ENCODE measurements around the gene MICB. TPM values are rescaled to one million over a fixed set of nuclear protein-coding genes. Genes with fewer than 3 reads are reported as not detected.

Gene MICB
- total RNA-seq = 22.5 and 33.1 TPM in 2 replicates

DNA sequence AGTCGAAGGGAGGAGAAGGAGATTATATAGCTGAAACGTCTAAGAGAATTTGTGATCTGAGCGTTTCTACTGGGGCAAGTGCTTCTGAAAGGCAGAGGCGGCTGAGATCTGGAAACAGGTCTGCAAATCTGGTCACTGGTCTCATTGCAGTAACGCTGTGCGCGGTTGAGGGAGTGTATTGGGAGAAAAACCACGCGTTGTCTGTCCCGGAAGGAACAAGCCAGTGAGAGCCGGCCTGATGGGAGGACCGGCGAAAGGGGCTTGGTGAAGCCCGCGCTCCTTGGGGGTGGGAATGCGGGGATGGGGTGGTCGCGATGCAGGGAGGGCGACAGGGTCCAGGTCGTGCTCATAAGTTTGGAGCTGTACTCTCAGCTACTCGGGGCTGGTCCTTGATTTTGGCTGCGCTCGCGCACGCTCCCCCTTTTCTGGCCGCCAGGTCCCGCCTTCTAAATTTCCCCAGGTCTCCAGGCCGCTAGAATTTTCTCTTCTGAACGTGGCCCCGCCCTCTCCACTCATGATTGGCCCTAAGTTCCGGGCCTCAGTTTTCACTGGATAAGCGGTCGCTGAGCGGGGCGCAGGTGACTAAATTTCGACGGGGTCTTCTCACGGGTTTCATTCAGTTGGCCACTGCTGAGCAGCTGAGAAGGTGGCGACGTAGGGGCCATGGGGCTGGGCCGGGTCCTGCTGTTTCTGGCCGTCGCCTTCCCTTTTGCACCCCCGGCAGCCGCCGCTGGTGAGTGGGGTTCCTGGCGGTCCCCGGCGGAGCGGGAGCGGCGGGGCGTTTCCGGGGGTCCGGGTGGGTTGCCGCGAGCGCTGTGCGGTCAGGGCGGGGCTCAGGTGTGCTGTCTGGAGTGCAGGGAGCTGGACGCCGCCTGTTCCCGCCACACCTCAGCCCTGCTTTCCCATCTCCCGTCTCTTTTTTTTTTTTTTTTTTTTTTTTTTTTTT lies at the start of gene MICB:
Gene MICB, plus strand, starts transcription at position 615 of the 946 bp plus-strand sequence. Its CDS starts 49 bp downstream, at position 664.

DNA sequence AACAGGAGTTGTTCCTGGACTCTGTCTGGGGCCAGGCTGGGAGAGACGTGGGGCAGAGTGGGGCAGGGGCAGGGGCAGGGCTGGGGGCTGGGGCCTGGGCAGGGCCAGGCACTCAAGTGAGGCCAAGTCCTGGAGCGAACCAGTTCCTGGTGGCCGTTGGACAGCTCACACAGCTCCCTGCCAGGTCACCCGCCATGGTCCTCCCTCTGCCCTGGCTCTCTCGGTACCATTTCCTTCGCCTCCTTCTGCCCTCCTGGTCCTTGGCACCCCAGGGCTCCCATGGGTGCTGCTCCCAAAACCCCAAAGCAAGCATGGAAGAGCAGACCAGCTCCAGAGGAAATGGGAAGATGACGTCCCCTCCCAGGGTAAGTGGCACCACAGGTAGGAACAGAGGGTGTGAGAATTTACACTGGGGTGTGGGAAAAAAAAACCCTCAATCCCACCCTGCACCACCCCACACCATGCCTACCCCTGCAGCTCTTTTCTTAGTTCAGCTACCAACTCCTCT lies 30.9 kb downstream of the MICB start, which contains the start of gene MCCD1:
Gene MCCD1, plus strand, starts transcription at position 142 of the 508 bp plus-strand sequence. Its CDS starts 53 bp downstream, at position 195.

DNA sequence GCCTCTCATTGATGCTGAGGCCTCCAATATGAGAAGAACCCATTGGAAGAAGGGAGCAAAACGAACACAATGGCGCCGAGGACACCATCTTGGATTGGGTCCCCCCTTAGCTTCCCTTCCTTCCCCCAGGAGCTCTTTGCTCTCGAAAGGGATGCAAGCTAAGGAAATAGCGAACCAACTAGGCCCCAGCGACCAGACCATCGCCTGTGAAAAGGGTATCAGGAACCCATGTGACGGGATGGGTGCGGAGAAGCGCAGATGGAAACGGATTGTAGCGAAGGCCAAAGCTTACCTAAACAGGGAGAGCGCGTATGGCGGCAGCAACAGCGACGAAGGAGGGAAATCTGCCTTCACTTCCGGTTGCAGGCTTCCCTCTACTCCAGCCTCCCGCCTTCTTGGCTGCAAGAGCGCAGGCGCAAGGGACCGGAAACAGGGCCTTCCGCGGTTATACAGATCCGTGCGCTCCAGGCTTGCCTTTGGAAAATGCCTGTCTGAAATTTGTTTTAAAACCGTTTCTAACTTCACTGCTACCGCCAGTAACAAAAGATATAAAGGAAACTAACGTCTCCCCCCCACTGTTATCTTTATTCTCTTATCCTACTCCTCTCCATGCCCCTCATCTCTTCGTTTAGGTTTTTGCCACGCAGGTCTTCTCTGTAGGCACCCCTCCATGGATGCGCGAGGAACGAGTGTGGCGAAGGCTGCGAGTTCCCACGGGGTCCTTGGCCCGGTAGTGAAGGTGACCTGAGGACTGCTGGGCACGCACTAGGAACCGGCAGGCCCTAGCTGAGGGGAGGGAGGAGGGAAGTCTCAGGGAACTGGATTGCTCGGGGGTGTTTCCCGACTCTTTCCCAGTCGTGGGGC lies 43.9 kb downstream of the MICB start, which contains the start of gene DDX39B:
Gene DDX39B, minus strand, starts transcription at position 346 of the 864 bp plus-strand sequence. CDS start 1,471 bp downstream, outside the sequence.

DNA sequence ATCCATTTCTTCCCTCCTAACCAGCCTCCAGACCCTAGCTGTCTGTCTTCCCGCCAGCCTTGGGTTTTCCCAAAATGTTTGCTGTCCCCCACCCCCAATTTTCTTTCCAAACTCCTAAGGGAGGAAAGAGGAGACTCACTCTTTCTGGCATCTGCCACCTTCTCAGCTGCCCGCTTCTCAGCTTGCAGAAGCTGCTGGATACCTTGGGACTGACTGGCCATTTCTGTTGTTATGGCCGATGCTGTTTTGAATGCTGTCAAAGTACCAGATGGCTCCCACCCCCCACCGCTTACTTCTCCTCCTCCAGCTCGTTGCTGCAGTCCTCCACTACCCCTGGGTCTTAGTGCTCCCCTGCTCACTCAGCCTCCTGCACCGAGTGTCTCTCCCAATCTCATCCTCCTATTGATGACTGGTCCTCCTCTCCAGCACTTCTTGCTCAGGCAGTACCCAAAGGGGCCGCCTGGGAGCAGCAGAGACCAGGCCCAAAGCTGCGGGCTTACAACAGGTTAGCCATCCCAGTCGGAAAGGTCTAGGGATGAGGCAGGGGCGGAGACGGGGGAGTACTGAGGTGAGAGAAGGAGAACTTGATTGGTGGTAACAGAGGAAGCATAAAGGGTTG lies 48.5 kb downstream of the MICB start, which contains the start of gene ATP6V1G2:
Gene ATP6V1G2, minus strand, starts transcription at position 270 of the 619 bp plus-strand sequence. Its CDS starts 49 bp downstream, at position 221.

DNA sequence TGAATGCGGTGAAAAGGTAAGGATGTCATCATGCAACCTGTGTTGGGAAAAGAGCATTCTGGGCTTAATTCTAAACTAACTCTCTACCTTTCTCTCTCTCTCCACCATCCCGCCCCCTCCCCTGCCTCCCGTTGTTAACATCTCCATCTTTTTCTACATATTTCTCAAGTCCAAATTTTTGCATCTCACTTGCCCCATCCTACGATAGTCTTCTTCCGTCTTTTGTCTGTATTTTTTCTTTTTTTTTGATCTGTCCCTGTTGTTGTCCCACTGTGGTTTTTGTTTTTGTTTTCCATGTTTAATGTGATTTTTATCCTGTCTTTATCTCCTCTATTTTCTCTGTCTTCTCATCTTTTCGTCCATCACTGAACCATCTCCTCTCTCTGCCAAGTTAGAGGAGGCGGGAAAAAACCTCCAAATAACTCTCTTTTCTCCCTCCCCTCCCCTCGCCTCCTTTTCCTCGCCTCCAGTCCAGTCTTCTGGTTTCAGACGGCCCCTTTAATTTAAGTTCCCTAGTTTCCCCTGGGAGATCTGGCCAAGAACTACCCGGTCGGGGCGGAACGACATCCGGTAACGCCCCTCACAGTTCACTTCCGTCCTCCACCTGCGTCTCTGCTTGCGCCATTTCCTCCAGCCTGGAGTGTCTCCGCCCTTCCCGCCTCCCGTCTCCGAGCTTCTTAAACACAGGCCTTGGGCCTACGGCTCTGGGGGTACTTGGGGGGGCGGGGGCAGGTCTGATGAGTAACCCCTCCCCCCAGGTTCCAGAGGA lies 49.2 kb downstream of the MICB start, which contains the start of gene NFKBIL1:
Gene NFKBIL1, plus strand, starts transcription at position 651 of the 769 bp plus-strand sequence. Its CDS starts 87 bp downstream, at position 738.

Small RNAs within 50 kb of the gene (small RNA-seq; reads per million reads assigned to genes)
- gene AL663061.1 (not detected), gene RF00019 (not detected), gene SNORD117 (398 reads per million, percentile 99 among the genes with 10 or more reads in this experiment), gene SNORD84 (not detected)

Other genes starting within 250 kb of the MICB start
- 65.5 and 197 TPM in 2 replicates for gene HLA-C, start 226.1 kb upstream of the MICB start, total RNA-seq
- gene HLA-B, start 141.0 kb upstream of the MICB start, total RNA-seq = 86.9 and 125 TPM in 2 replicates
- 31.8 and 44.9 TPM in 2 replicates for gene MICA, start 94.5 kb upstream of the MICB start, total RNA-seq
- gene MCCD1, start 30.8 kb downstream of the MICB start, total RNA-seq = not detected in 2 replicates
- 455 and 468 TPM in 2 replicates for gene DDX39B, start 43.9 kb downstream of the MICB start, total RNA-seq
- gene ATP6V1G2, start 48.5 kb downstream of the MICB start, total RNA-seq = 0.50 and 0.53 TPM in 2 replicates
- gene NFKBIL1, start 49.5 kb downstream of the MICB start, total RNA-seq = 17.1 and 19.1 TPM in 2 replicates
- not detected in 2 replicates for gene LTA, start 74.1 kb downstream of the MICB start, total RNA-seq
- not detected in 2 replicates for gene TNF, start 77.4 kb downstream of the MICB start, total RNA-seq
- gene LTB, start 84.3 kb downstream of the MICB start, total RNA-seq = 0.80 and 1.2 TPM in 2 replicates
- gene LST1, start 88.1 kb downstream of the MICB start, total RNA-seq = 0.29 and 0.40 TPM in 2 replicates
- not detected in 2 replicates for gene NCR3, start 94.9 kb downstream of the MICB start, total RNA-seq
- not detected in 2 replicates for gene AIF1, start 117.1 kb downstream of the MICB start, total RNA-seq
- 84.0 and 112 TPM in 2 replicates for gene PRRC2A, start 122.6 kb downstream of the MICB start, total RNA-seq
- 149 and 209 TPM in 2 replicates for gene BAG6, start 154.5 kb downstream of the MICB start, total RNA-seq
- 0.29 TPM in 1 of 2 replicates, not detected in the other for gene APOM, start 157.7 kb downstream of the MICB start, total RNA-seq
- 11.8 and 12.0 TPM in 2 replicates for gene C6orf47, start 162.6 kb downstream of the MICB start, total RNA-seq
- 11.8 and 15.4 TPM in 2 replicates for gene GPANK1, start 166.9 kb downstream of the MICB start, total RNA-seq
- gene CSNK2B, start 167.9 kb downstream of the MICB start, total RNA-seq = 178 and 196 TPM in 2 replicates
- 5.7 and 7.2 TPM in 2 replicates for gene LY6G5B, start 171.8 kb downstream of the MICB start, total RNA-seq
- gene LY6G5C, start 182.9 kb downstream of the MICB start, total RNA-seq = 1.3 and 1.6 TPM in 2 replicates
- gene ABHD16A, start 205.2 kb downstream of the MICB start, total RNA-seq = 26.7 and 30.5 TPM in 2 replicates
- gene LY6G6F, start 208.7 kb downstream of the MICB start, total RNA-seq = not detected in 2 replicates
- gene LY6G6D, start 217.2 kb downstream of the MICB start, total RNA-seq = not detected in 2 replicates
- not detected in 2 replicates for gene LY6G6C, start 223.6 kb downstream of the MICB start, total RNA-seq
- not detected in 2 replicates for gene MPIG6B, start 225.2 kb downstream of the MICB start, total RNA-seq
- 35.2 and 44.4 TPM in 2 replicates for gene DDAH2, start 231.2 kb downstream of the MICB start, total RNA-seq
- 650 and 798 TPM in 2 replicates for gene CLIC1, start 238.4 kb downstream of the MICB start, total RNA-seq
- 18.6 and 30.9 TPM in 2 replicates for gene MSH5, start 241.9 kb downstream of the MICB start, total RNA-seq

All from thoracic aorta endothelial cell (primary cell).